NCI-H2107 treated with DMSO at 0.1 percent for 48 hours (cell line): ENCODE measurements around the gene OPALIN.
"Not testable (repeated sequence)": the region's sequence is repeated elsewhere in the genome, so short reads cannot be mapped to it uniquely, and the experiment has no call there.

ENCODE experiments used
- DNase-seq: peaks from one replicate; lab custom pipeline; 2025; ENCODE audit not compliant: unreplicated experiment; lab: John Stamatoyannopoulos, UW

Gene OPALIN

DNA sequence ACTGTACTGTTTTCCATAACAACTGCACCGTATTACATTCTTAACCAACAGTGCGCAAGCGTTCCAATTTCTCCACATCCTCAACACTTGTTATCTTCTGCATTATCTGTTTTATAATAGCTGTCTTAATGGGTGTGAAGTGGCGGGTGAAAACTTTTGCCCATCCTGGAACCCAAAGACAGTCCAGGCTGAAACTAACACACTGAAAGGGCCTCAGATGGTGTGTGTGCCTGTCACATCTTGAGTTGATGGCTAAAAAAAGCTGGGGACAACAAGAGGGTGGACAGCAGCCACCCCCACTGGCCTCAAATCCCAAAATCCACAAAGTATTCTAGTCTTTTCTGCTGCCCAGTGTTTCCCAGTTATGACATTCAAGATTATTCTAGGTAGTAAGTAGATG is 19.4 kb downstream of the OPALIN start:
- no peak for DNase-seq

DNA sequence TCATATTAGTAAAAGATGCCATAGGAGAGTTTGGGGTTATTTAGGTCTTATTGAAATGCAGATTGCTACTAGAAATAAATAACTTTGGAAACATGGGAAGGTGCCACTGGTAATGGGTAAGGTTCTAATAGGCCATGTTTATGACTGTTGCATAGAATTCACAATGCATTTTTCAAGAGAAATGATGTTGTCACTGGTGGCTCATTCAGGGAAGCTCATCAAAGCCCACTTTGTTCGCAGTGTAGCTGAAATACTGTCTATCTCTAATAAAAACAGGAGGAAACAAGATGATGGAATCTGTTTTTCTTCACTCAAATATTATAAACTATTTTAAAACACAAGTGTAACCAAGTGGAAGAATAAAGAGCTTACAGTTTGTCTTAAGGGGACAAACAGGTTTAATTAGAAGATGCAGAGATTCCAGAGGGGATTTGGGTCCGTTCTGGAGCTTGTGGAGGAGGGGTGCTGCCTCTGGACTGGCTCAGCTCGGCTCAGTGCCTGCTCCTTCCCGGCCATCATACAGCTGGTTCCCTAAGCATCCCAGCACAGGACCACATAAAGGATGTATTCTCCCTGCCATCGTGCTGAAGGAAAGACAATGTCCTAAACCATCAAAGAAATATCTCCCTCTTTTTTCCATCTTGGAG is 20.4 kb downstream of the OPALIN start:
- no peak for DNase-seq

DNA sequence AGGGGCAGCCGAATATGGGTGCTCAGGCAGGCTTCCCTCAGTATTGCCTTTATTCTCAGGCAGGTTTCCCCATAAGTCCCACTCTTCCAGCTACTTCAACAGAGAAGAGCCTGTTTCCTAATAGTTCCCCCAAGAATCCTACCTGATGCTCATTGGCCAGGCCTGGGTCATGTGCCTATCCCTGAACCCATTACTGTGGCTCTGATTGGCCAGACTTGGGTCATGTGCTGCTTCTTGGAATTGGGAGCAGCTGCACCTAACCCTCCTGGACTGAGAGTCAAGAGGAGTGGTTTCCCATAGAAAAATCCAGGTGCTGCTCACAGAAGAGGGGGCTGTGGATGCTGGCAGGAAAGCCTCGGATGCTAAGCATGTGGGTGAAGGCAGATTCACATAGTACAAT is 21.7 kb downstream of the OPALIN start:
- no peak for DNase-seq

DNA sequence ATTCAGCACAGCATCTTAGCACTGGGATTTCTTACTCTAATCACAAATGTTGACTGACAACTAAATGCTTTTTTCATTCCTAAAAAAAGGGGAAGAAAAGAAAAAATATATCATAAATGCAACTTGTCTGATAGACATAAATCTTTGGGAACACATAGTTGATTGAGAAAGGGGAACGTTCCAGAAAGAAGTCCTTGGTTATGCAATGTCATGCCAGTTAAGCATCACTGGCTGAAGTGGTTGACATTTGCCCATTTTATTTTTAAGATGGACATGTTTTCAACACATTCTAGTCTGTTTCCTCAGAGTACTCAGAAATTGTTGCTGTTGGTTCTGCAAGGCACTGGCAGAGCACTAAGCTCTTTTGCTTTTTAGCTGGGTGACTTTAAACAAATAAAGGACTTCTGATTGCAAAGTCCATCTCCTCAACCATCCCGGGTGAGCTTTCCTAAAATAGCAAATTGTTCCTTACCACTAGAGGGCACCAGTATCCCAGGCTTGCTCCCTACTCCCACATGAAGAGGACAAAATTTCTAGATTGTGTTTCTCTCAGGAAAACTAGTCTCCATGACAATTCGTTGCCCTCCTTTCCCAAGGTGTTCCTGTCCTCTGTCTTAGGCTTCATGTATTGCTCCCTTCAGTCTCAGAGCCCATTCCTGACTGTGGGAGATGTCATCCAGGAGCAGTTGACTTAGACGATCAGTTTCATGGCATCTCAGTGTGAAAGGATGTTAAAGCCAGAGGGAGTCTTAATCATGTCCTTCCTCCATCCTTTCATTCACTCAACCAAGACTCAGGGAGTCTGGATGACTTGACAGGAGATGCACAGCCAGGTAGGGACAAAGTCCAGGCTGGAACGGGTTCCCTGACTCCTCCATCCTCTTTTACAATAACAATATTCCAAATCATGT is 23.9 kb downstream of the OPALIN start:
- DNase-seq: peak; percentile 19

DNA sequence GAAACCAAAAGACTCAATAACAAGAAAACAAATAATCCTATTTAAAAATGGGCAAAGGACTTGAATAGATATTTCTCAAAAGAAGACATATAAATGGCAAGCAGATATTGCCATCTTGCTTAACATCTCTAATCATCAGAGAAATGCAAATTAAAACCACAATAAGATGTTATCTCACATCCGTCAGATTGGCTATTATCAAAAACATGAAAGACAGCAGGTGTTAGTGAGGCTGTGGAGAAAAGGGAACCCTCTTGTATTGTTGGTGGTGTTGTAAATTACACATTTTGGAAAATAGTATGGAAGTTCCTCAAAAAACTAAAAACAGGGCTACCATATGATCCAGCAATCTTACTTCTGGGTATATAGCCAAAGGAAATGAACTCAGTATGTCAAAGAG is 25.7 kb downstream of the OPALIN start:
- no peak for DNase-seq

DNA sequence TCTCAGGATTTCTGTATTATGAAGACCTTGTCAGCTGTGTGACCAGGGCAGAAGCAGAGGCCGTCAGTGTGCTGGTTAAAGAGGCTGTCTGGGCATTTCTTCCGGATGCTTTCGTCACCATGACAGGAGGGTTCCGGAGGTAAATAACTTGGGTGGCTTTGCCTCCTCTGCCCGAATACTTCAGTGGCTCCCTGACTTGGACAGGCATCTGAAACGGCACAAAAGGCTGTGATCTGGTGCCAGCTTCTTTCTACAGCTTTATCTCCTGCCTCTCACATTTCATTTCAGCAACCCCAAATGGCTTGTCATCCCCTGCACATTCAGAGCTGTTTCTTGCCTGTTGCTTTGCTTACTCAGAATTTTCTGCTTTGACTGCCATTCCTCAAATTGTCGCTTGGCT is 31.3 kb downstream of the OPALIN start:
- DNase-seq: no peak

DNA sequence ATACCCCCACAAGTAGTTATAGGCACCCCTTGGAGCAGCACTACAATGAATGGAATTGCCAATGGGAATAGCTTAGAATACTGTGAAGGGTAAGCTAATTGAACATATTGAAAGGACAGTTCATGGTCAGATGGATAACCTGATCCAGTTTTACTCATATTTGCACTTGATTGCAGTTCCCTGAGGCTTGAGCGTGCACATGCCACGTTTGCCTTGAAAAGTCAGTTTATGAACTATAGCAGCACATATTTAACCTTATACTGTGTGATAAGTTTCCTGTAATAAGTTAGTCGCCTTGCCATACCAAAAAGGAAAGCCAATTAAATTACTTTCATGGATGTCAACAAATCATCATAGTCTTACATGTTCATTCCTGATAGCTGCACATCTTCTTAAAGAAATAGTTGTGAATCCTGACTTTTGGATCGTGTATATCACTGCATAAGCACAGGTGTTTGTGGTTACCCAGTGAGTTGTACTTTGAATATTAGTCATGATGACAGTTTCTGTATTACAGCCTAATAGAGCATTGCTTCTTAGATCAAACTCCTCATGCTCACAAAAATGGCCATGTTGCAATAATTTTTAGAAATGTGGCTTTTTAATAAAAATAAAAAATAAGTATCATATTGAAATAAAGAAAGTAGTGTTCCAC is 33.0 kb downstream of the OPALIN start:
- DNase-seq: no peak

DNA sequence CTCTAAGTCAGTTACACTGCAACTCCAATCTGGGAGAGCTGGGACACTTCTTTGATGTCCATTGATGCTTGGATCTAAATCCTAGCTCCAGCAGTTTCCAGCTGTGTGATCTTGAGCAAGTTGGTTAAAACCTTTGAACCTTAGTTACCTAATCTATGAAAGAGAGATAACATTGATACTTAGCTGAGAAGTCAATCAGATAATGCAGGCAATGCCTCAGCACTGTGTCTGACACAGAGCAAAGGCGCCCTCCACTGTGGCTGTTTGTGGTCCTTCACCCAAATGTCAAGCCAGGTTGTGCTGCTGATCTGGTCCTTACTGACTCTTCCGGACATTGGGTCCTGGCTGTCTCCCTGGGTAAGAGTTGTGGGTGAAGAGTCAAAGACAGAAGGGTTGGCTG is 34.4 kb downstream of the OPALIN start:
- no peak for DNase-seq

DNA sequence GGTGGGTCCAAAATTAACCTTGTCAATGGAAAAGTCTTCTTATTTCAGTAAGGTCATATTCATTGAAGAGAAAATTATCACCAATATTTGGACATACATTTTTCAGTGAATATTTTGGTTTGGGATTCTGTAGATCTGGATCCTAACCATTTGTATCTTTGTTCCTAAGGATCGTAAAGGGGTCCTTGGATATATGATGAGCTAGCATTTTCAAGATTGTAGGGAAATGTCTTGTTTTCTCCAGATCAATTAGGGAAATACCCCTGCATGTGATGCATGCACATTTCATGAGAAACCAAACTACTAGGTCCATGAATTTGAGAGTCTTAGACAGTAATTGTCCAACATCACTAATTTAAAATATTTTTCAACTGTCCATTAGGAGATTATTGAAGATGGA is 36.5 kb downstream of the OPALIN start:
- DNase-seq: no peak

DNA sequence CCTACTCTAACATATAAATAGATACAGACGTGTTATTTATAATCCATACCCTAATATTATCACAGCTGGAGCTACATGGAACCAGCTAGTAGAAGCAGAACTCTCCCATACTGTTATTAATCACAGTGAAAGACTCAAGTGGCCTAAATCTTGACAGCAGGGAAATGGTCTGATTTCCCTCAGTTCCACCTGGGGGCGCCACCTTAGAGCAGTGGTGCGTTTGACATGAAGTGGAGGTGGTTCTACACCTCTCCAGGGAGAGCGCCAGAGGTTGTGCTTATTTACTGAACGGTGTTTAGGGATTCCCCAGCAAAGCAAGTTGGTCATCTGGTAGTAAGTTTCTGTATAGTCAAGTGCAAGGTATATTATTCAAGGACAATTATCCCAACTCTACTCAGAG is 37.0 kb downstream of the OPALIN start:
- DNase-seq: no peak

DNA sequence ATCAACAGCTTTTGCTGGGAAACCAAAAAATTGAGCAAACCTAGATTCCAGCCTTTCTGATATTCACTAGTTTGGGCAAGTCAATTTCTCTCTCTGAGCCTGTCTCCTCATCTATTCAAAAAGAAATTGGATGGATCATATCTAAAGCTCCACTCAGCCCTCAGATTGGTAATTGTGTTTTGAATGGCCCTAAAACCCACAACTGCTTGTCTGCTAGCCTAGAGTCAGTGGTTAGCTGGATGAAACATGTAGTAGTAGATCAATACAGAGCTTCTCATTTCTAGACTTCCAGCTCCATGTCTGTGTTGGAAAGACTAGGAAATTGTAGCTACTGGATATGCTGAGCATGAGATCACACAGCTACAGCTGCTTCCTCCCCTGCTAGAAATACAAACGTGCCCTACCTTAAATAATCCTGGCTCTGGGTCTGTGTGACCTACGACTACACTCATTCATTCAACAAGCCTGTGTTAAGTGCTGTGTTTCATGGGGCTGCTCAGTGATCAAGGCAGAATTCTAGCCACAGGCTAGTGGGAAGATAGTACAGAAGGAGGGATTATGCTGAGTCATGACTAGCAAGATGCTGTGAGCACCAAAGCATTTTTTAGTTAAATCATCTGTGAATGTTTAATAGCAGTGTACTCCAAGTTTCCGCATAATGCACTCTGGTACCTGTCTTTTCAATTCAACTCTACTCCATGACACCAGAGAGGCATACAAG is 38.9 kb downstream of the OPALIN start:
- no peak for DNase-seq

DNA sequence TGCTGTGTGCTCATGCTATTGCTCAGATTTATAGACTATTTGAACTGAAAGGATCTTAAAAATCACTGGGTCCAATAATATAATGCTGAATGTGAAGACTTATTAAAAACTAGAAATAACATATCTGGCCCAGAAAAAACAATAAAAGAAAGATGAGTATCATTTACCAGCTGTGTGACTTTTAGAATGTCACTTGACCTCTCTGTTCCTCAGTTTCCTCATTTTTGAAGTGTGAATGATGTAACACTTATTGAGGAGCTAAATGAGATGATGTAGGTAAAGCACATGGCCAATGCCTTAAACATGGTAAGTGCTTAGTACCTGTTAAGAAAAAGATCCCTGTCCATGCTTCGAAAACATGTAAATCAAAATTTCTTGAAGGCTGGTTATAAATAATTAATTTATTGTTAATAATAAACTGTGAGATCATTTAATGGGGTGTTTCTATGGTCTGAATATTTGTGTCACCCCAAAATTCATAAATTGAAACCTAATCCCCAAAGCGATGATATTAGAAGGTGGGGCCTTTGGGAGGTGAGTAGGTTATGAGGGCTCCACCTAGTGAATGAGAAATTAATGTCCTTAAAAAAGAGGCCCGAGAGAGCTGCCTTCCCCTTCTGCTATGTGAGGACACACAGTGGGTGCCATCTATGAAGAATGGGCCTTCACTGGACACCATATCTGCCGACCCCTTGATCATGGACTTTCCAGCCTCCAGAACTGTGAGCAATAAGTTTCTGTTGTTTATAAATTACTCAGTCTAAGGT is 41.6 kb downstream of the OPALIN start:
- no peak for DNase-seq

DNA sequence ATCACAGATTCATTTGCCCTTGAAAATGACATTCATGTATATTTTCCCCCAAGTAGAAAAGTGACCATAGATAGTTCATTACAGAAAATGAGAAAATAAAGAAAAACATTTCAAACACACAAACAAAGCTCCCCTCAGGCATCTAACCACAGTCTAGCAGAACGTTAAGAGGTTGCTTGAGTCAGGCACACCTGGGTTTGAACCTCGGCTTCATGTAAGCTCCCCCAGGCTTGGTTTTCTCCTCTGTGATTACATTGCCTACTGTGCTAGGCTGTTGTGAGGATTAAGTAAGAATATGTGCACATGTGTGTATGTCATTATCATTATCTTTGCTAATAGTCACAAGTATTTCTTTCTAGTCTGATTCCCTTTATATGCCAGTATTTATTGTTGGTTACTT is 45.5 kb downstream of the OPALIN start:
- no peak for DNase-seq

DNA sequence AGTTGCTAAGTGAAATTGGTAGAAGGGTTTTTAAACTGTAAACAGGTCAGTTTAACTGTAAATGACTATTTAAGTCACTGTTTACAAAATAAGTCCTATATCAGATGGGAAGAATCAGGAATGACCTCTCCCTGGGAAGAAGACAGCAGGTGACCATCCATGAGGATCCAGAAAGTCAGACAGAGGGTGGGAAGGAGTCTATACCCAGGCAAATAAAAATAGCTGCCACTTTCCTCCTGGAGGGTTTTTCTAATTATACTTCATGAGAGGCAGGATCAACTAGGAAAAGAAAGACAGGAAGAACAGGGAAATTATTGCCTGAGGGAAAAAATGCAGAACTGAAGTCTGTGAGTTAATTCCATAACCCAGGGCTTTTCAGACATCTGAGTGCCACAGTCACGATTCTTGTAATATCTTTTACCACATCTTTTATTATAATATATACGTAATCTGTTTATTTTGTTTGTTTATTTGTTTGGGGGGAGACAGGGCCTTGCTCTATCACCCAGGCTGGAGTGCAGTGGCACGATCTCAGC is 47.6 kb downstream of the OPALIN start:
- no peak for DNase-seq

DNA sequence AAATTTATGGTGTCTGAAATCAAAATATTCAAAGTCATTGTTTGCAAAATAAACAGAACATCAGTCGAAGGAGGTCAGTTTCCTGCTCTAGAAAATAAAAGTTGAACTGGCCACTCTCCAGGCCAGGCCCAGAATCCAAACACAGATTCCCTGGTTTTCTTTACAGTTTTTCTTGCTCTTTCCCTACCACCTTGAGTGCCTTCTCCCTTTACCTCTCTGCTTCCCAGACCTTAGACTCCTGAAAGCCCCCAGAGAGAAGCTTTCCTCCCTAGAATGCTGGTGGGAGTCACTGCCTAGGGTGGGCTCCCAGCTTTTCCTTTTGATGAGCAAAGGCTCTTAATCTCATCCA is 48.5 kb downstream of the OPALIN start:
- DNase-seq: no peak

DNA sequence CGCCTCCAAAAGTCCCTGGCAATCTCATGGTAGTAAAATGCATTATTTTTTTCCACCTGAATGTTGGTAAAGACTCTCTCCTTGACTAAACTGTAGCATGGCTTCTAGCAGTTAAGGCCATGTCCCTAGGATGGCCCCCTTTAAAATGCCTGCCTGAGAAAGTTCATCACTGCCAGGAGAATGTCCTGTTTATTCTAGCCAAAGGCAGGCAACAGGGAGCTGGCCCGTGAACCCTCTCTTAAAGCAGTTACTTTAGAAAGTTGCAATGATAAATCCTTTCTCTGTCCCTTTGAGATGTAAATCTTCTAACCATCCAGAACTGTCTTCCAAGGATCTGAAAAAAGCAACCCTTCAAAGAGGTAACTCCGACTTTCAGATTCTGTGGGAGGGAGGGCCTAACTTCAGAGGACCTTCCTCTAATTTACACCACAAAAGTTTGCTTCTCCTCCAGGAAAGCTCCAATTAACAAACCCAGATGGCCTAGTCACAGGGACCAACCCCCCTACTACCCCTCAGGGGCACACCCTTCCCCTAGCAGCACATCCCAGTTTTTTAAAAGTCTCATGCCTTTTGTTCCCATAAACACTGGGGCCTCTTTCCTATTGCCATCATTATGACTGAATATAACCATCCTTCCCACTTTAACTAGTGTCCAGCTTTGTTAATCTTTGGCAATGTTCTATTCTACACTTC is 49.0 kb downstream of the OPALIN start:
- no peak for DNase-seq

DNA sequence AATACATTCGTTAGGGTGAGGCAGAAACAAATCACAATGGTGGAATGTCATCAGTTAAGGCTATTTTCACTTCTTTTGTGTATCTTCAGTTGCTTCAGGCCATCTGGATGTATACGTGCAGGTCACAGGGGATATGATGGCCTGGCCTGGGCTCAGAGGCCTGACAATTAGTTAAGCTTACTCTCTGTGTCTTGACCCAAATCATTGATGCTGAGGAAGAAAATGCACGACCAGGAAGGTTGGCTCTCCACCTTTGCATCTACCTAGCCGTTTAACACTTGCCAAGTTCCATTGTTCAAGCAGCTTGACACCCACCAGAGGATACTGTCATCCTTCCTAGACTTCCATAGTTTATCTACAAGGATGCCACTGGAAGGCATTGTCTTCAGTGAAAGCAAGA is 49.9 kb downstream of the OPALIN start:
- DNase-seq: not testable (repeated sequence)

DNA sequence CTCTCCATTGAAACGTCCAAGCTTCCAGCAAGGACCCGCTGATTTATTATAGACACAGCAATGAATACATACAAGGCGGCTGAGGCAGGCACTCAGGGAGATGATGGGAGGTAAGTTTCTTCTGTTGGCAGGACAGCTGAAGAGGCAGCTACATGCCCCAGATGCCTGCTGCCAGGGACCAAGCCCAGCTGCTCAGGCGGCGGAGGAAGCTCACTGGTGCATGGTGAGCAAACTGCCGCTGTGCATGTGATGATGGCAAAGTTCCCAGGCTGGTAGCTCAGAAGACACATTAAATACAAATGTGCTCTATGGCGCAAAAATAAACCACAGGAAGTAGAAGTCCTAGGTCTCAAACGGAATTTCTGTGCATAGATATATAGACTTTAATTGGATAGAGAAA is 52.3 kb downstream of the OPALIN start:
- DNase-seq: peak; percentile 12

DNA sequence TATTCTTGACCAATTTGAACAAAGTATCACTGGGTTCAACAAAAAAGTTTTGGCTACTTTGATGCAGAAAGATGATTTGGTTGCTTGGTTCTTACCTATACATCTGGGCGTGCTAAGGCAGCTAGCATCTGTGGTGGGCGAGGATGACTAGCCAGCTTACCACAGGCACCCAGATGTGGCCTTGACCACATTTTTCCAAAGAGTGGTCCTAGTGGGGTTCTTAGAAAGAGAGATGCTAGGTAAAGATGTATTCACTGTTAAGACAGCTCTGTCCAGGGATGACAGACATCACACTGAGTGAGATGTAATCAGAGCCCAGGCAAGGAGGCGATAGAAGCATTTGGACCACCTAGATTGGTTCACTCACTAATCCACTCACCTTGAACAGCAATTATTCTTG is 53.8 kb downstream of the OPALIN start:
- no peak for DNase-seq

DNA sequence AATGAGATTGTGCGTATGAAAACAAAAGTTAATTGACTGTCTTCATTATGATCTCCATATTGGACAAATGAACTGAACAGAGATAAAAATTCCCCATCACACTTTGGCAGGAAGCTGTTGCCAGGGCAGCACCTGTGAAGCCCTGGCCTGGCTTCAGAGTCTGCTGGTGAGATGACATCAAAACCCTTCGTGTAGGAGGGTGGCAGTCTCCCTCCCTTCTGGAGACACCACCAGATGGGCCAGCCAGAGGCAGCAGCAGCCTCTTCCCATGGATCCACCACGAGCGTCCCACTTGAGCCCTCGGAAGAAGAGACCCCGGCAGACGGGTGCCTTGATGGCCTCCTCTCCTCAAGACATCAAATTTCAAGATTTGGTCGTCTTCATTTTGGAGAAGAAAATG is 54.6 kb downstream of the OPALIN start, which contains the start of gene DNTT:
DNTT (plus strand) TSS at position 205 of the 400 bp plus-strand sequence; CDS start at position 269, 64 bp downstream.
- no peak for DNase-seq
